Erythroblast (primary cell): Measurements from ENCODE around the gene TTC38.

ENCODE experiments used
- DNase-seq, 2 experiments: peaks; one replicate each; lab custom pipeline; 2025; lab: John Stamatoyannopoulos, UW
- GATA1 ChIP-seq: IDR thresholded peaks from 2 replicates; pipeline ENCODE4 v1.6.1; 2011; ENCODE audit warnings: low read depth, mild to moderate bottlenecking, control low read depth, low read length, moderate library complexity
- POLR2A ChIP-seq: IDR thresholded peaks from 2 replicates; pipeline ENCODE4 v1.6.1; 2011; ENCODE audit warnings: mild to moderate bottlenecking, low read length

The TTC38 gene

DNA sequence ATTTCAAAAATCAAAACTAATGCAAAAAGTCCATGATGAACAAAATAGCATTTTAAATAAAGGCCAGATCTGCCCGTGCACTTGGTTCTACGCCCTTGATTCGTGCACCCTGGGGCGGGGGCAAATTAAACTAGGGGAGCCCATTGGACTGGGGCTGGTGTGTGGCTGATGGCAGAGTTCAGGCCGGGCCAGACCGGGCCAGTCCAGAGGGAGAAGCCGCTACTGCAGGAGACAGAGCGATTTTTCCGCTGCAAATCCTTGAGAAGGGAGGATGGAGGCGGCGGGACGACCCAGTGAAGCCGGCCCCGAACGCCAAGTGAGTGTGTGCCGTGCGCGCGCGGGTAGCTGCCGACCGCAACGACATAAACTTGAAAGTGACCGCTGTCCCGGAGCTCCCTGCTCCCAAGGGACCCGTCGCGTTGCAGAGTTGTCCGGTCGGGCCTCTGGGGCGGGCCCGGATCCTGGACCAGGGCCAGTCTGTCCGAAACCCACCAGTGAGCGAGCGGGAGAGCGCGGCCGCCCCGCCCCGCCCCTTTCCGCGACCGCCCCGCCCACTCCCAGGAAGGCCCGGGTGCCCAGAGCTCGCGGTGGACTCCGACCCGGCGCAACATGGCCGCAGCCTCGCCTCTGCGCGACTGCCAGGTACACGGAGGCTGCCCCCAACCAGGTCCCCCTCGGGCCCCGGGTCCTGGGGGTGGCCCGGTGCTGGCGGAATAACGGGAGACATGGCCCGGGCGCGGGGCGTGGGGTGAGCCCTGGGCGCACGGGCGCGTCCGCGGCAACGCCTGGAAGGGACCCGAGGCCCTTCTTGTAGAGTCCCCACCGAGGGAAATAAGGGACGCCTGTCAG lies at the start of gene TTC38:
TTC38 (plus strand) TSS at position 578 of the 849 bp plus-strand sequence; CDS start at position 610, 32 bp downstream.
- peak; percentile 88 to 89 for DNase-seq
- TF ChIP-seq GATA1: no peak
- TF ChIP-seq POLR2A: peak; percentile 41

DNA sequence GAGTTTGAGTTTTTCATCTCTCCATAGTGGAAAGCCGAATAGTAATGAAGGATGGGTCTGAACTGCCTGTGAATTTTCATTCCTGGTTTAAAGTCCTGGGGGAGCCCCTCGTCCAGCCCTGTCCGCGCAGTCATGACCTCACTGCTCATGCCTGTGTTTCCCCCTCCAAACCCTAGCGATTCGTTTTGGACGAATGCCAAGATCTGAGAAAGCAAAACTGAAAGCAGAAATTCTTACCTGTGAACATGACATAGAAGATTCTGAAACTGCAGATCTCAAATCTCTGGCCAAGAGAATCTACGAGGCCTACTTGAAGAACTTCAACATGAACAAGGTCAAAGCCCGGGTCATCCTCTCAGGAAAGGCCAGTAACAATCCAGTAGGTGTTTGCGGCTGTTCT lies 48.2 kb upstream of the TTC38 start:
- TF ChIP-seq POLR2A (no peak), GATA1 (no peak)
- peak; percentile 21 to 41 for DNase-seq

DNA sequence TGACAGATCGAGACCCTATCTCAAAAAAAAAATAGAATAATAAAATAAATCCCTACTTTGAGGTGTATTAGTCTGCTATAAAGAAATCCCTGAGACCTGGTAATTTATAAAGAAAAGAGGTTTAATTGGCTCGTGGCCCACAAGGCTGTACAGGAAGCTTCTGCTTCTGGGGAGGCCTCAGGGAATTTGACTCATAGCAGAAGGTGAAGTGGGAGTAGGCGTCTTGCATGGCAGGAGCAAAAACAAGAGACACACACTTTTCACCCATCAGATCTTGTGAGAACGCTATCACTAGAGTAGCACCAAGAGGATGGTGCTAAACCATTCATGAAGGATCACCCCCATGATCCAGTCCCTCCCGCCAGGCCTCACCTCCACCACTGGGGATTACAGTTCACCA lies 46.9 kb upstream of the TTC38 start:
- DNase-seq: no peak
- no peak for TF ChIP-seq GATA1
- no peak for TF ChIP-seq POLR2A

DNA sequence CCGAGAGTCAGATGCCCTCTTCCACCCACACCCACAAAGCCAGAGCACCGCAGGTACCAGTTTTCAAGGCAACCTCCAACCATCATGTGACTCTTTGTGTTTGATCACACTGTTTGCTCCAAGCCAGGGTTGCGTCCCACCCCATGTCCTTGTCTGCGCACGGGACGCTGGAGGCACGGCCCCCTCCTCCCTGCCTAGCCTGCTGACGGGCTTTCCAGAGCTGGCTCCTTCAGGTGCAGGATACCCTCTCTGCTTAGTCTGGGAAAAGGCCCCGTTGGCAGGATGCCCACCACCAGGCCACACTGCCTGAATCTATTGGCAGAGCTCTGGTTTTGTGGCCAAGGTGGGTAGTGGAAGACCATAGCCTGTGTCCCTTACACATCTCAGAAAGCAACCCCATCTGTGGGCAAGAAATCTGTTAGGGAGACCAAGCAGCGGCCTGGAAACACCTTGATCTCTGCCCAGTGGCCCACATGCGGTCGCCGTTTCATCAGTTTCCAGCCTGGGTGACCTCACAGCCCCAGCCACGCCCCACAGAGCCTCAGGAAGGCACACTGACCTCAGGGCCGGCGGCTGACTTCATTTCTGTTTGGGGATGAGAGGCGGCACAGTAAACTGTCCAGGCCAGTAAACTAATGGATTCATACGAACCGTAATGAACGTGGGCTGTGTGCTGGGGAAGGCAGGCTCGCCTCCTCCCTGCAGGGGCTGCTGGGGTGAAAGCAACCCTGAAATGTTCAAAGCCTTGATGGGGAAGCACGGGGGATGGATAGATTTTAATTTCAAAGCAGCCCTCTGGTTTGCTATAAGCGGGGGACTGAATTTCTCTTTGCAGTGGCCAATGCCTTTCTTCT lies 43.5 kb upstream of the TTC38 start:
- DNase-seq: no peak
- TF ChIP-seq POLR2A (no peak), GATA1 (no peak)

DNA sequence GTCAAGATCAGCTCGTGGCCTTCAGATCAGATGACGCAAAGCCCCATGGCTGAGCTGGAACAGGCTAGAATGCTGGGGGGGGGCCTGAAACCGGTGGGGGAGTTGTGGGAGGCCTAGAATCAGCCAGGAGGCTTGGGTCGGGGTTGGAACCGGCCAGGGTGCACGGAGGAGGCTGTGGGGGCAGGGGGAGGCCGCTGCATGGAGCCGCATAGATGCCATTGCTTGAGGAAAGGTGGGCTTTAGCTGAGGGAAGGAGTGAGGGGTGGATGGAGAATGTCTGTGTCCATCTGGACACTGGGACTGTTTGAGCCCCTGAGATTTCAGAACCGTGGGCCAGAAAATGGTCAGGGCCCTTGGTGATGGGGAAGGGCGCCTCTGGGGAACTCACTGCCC lies 42.9 kb upstream of the TTC38 start:
- no peak for DNase-seq

DNA sequence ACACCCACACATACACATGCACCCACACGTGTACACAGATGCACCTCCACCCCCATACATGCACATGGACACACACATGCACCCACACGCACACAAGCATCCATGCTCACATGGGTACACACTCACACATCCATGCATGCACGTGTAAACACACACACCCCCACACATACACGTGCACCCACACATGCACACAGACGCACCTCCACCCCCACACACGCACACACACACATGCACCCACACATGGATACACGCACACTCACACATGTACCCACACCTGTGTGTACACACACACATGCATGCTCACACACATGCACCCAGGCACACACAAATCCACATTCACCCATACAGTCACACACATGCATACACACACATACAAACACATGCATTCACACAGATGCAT lies 42.2 kb upstream of the TTC38 start:
- no peak for TF ChIP-seq GATA1
- TF ChIP-seq POLR2A: no peak
- no peak for DNase-seq

More for the DNA sequence above, 42.9 kb upstream of the TTC38 start:
- TF ChIP-seq POLR2A: no peak
- no peak for TF ChIP-seq GATA1

DNA sequence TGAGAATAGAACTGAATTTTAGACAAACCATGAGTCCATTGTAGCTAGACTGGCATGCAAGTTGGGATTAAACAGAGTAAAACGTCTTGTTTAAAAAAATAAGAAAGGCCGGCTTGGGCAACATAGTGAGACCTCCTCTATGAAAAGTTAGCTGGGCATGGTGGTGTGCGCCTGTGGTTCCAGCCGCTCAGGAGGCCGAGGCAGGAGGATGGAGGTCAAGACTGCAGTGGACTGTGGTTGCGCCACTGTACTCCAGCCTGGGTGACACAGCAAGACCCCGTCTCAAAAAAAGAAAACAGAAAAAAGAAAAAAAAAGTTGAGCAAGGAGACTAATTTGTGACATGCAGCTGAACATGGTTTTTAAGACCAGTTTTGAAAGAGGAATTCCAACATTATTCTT lies 41.2 kb upstream of the TTC38 start:
- no peak for DNase-seq
- TF ChIP-seq POLR2A: no peak
- TF ChIP-seq GATA1: no peak

DNA sequence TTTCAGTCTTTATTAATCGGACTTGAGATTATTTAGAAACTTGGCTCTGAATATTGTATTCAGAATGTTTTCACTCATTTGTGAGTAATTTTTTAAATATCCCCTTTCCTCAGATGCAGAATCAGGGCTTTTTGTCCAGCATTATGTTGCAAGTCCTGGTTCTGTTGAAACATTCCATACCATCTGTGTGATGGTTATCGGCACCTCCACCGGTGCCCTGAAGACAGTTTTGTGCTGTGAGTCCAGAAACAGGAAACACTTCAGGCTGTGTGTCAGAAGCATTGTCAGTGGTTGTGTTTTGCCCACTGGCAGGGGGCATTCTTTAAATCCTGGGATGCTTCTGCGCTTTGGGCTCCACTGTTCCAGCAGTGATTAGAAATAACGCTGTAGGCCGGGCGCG lies 38.1 kb upstream of the TTC38 start:
- DNase-seq: no peak
- TF ChIP-seq GATA1: no peak
- no peak for TF ChIP-seq POLR2A

DNA sequence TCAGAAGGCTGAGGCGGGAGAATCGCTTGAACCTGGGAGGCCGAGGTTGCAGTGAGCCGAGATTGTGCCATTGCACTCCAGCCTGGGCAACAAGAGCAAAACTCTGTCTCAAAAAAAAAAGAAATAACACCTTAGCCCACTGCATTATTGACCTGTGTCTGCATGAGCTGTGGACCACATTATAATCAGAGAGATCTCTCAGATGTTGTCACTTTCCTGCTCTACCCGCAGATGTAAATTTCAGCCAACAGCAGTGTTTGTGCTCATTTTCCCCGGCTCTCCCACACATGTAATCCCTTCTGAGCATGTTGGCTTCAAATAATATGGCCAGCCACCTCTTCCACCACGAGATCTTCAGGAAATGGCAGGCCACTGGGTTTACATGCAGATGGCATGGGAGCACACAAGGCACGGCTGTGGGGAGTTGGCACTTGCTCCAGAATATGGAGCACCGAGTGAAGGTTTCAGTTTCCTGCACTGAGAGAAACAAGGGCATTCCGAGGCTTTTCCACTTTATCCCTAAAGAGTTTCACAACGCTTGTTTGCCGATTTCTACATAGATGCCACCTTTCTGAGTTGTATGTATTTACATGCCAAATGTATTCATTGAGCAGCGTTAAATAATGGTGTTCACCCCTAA lies 37.4 kb upstream of the TTC38 start:
- TF ChIP-seq GATA1 (no peak), POLR2A (no peak)
- DNase-seq: no peak

DNA sequence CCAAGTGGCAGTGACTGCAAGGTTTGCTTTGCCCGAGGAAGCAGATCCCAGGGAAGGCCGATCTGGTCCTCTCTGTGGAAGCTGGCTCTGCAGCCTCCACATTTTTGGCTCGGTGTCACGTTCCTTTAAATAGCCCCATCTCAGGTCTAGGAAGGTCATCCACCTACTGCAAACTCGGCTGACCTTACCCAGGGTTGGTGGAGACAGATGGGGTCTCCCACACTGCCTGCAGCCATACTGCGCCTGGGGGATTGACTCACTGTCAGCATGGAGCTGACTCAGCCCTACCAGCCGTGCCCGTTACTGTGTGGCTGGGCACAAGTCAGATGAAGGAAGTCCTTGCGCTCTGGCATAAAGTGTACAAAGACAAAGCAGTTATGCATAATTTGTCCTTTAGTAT lies 34.6 kb upstream of the TTC38 start:
- peak; percentile 16 for TF ChIP-seq POLR2A
- TF ChIP-seq GATA1: no peak
- peak; percentile 24 to 41 for DNase-seq

DNA sequence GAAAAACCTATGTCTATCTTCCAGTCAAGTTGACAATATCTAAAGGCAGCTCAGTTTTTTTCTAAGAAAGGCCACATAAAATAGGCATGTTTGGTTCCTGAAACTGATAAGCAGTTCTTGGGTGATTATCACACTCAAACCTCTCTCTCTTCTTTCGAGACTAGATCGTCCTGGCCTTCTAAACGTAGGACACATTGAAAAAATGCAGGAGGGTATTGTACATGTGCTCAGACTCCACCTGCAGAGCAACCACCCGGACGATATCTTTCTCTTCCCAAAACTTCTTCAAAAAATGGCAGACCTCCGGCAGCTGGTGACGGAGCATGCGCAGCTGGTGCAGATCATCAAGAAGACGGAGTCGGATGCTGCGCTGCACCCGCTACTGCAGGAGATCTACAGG lies 32.8 kb upstream of the TTC38 start:
- TF ChIP-seq GATA1: no peak
- TF ChIP-seq POLR2A: peak; percentile 81
- peak; percentile 56 to 84 for DNase-seq

DNA sequence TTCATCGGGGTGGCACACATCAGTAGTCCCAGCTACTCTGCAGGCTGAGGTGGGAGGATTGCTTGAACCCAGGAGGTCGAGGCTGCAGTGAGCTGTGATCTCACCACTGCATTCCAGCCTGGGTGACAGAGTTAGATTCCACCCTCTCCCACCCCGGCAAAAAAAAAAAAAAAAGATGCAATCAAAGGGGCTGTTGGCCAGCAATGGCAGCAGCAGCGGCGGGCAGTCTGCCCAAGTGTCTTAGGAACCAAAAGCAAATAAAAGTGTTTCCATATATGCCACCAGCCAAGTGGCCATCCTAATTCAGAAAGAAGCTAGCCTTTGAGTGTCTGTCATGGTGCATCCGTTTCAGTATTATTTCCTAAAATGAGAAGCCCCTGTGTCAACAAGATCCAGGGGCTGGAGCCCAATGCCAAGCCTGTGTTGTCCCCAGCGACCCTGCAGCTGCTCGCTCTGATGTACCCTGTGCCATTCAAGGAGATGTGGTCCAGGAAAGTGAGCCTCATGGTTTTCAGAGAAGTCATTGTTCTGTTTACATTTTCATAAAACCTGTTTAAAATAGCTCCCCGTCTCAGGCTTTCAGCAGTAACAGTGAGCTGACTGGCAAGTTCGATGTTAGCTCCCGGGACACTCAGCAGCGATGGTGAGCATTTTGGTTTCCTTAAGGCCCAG lies 30.2 kb upstream of the TTC38 start:
- peak; percentile 23 to 30 for DNase-seq
- no peak for TF ChIP-seq POLR2A
- TF ChIP-seq GATA1: no peak

DNA sequence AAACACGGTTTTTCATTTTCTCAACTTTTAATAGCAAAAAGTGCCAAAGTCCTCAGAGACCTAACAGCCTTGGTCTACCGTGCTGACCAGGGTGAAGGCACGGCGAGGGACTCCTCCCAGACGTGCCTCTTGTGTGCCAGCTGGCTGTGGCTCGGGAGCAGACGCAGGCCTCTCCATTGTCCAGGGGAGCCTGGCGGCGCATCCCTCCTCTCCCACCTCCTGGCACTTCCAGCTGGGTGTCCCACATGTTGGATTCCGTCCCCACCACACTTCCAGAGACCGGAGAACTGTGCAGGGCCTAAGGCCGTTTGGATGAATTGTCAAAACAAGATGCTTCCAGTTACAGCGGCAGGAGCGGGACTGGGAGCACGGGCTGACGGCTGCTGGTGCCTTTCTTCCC lies 29.3 kb upstream of the TTC38 start:
- no peak for DNase-seq
- TF ChIP-seq POLR2A: no peak
- no peak for TF ChIP-seq GATA1
